Cerebellar nuclear complex (tissue), 1 donor: Measurements from ENCODE around the gene KNSTRN.

Experiments
- DNase-seq, 2 experiments: peaks; one replicate each; lab custom pipeline; 2025; lab: John Stamatoyannopoulos, UW

The KNSTRN gene

DNA sequence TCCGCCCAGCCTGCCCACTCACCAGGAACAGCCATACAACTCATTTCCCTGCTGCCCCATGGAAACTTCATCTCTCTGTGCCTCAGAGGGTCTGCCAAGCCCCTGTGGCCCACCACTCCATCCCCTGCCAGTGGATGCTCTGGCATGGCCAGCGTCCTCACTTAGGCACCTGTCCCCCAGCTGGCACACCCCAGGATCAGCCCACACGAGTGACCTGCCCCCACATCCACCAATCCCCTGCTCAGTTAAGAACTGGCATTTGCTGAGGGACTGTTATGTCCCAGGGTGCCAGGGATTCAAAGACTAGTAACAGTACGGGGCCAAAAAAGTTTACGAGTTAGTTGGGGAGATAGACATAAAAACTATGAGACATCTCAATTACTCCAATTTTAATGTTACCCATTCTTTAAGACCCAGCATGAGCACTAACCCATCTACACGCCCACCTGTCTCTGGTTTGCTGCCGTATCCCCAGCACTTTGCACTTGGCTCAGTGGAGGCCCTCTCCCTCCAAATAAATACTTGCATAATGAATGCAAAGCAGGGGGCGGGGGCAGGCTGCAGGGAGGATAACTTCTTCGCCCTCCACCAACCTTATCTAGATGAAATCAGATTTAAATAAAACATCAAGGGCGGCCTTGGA is 46.7 kb downstream of the KNSTRN start:
- no peak for DNase-seq

GRCh38 chr15:40430271-40430805 is 47.8 kb downstream of the KNSTRN start:
- no peak for DNase-seq

DNA sequence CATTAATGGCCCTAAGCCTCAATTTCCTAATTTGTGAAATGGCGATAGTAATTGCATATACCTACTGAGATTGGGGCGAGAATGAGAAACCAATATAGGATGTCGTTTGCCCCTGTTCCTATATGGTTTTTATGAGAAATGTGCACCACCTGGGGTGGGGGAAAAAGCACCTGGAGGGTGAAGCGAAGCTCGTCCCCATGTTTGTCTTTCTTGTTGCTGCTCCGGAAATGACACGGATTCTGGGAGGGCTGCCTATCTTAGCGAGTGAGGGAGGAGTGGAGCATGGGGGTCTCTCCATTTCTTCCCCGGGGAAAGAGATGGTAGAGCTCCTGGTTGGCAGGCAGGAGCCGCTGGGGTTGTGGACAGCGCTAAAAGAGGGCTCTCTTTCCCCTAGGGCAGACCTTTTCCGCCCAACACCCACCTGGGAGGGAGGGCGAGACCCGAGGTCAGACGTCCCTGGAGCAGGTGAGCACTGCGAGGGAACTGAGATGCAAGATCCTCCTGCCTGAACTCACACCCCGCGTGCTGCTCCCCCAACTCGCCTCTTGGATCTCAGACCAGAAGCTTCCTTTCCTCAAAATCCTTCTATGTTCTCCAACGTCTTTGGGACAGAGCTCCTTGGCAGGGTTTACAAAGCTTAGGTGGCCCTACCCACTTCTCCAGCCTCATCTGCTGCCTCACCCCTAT is 52.6 kb downstream of the KNSTRN start:
- no peak for DNase-seq

DNA sequence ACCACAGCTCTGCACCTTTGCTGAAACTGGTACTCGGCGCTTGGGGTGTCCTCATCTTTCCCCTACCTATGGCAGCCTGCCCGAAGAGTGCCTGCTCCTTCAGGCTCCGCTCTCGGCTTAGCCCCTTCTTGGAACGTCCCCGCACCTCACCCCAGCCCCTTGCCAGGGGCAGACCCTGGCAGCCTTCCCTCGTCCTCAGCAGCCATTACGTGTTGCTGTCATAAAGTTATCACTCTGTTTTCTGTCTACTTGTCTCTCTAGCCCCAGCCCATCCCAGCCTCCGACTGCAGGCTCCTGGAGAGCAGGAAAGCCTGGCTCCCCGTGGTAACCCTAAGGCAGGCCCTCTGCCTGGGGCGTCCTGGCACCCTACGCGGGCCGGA is 53.2 kb downstream of the KNSTRN start:
- DNase-seq: no peak

DNA sequence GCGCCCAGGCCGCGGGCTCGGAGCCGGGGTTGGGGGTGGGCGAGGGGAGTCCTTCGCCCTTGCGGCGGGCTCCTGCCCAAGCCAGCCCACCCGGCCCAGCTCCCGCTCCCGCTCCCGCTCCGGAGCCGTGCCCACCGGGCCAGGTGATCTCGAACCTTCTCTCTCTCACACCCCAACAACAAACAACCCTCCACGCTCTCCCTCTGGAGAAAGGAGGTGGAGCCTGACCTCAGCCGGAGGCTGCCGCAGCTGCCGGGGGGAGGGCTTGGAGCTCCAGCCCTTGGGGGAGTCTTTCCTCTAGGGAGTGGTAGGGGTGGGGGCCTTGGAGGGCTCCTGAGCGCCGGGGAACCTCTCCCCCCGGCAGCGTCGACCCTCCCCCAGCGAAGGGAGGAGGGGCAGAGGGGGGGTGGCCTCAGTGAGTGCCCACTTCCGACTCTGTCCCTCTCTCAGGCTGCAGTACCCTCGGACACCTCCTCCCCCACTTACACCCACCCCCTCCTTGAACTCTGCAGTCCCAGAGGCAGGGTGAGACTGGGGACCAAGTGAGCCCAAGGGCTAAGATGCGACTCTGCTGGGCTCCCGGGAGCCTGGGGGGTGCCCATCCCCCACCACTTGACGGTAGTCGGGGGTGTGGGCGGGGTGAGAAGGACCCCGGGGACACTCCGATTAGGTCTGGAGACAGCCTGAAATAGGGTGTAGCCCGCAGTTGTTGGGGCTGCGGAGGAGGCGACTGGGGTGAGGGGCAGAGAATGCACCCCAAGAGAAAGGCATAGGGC is 53.8 kb downstream of the KNSTRN start:
- DNase-seq: no peak

- DNase-seq: no peak
Measured at GRCh38 chr15:40436892-40437751, 54.6 kb downstream of the KNSTRN start.

DNA sequence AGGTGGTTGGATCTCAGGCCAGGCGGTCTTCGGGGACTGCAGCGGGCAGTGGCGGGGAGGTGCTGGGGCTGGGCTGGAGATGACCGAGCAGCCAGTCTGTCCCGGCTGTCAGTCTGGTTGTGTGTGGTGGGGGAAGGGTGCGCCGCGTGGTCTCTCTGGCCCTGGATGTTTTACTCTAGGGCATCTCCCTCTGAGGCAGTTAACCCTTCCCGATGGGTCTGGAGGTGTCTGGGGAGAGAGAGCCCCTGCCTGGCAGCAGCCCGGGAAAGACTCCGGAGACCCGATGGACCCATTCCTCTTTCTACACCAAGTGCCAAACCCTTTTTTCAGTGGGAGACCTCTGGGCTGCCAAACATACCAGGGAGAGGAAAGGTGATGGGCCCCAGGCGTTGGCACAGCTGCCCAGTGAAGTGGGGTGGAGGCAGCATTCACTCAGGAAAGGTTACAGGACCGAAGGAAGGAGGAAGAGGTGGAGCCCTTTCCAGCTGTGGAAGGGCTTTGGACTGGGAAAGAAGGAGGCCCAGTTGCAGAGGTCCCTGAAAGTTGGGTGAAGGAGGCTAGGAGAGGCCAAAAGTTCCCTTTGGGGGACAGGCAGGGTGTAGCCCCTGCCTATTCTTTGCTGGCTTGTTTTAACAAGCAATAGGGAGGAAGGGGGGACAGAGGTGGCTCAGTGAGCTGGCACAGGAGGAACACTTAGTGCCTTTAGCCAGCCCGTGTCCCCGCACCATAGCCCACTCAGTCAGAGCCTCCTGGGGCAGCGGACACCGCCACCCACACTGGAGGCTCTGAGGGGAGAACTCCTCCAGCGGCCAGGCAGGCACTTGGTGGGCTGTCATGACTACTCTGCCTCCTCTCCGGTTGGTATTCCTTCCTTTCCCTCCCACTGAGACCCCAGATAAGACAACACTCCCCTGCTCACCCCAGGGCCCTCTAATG is 55.5 kb downstream of the KNSTRN start:
- no peak for DNase-seq

GRCh38 chr15:40438712-40439111 is 56.2 kb downstream of the KNSTRN start:
- no peak for DNase-seq

DNA sequence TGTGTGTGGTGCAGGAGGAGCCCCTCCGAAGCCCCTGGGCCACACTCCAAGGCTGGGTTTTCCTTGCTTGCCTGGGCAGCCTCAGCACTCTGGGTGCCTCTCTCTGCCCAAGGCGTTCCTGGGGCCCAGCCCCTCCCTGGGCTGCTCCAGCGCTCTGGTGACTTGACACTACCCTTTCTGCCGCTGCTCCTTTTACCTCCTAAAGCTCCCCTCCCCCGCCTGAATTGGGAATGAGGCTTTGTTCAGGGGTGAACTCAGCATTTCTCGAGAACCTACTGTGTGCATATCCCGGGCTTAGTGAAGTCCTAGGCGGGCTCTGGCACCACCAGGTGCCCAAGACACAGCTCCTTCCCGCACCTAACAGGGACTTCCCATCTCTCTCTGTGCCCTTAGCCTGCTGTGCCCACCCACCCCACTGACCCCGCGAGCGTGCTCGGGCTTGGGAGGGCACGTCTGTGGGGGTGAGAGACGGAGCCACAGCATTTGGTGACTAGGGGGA is 57.0 kb downstream of the KNSTRN start:
- no peak for DNase-seq

DNA sequence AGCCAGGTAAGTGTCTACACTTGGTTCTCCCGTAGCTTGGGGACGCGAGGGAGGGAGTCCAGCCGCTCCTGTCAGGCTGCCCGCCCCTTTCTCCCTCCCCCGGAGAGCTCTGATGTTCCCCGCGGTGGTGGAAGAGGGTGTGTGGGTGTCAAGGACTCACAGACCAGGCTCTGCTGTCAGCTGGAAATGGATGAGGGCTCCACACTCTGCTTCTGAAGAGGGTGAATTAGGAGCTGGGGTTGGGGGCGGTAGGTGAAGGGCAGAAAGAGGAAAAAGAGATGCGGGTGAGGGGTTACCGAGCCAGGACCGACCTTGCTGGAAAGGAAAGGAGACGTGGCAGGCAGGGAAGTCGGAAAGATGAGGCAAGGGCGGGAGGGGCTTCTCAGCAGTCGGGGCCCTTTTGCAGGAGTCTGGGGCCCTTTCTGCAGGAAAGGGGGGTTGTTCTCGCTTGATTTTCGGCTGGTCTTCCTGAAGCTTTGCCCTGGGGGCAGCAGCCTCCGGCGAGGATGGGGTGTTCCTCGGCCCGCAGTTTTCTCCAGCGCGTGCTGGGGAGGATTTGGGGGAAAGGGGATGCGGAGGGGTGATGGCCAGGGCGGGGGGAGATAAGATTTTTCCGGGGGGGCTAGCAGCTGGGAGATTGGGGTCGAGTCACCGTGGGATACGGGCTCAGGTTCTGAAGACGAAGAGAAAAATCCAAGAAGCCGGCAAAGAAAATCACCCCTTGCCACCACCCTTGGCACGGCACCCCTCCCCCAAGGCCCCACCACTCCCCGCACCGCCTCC is 57.6 kb downstream of the KNSTRN start:
- DNase-seq: no peak

GRCh38 chr15:40440743-40441564 is 58.4 kb downstream of the KNSTRN start, which contains the start of gene BAHD1:
Gene BAHD1, plus strand, starts transcription at chr15:40440953. Its CDS starts 17,512 bp downstream, at chr15:40458465.
- peak; percentile 13 to 80 for DNase-seq

DNA sequence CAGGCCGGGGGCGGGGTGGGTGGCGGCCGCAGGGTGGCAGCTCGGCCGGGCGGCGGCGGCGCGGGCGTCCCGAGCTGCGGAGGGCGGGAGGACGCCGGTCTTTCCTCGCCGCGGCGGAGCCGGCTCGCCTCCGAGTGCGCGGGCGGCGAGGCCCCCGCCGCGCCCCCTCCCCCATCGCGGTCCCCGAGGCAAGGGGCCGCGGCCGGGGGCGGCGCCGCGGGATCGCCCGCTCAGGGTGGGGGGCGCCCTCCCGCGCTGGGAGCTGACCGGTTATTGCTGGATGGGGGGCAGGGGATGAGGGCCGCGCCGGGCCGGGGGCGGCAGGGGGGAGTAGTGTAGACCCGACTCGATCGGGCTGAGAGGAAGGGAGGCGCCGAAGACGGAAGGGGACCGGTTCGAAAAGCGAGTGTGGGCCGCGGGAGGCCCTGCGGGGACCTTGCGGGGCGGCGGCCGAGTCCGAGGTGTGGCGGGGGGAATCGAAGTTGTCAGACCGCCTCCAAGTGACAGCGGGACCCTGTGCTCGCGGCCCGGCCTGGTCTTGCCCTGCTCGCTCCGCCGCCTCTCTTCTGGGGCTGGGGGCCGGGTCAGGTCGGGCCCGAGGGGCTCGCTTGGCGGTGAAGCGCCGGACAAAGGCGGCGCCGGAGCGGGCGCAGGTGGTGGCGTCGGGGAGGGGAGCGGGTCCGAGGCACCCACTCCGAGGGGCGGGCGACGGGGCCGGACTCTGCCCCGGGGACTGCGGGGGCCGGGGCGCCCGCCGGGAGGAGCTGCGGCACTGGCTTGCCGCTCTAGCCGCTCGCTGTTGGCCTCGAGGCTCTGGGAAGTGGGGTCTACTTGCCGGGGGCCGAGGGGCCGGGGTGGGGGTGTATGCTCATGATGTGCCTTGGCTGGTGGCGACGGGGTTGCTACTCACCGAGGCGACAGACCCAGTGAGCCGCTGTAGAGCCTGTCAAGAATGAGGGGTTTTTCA is 59.3 kb downstream of the KNSTRN start:
- DNase-seq: no peak

- no peak for DNase-seq
Measured at GRCh38 chr15:40443255-40443654, 60.7 kb downstream of the KNSTRN start.

DNA sequence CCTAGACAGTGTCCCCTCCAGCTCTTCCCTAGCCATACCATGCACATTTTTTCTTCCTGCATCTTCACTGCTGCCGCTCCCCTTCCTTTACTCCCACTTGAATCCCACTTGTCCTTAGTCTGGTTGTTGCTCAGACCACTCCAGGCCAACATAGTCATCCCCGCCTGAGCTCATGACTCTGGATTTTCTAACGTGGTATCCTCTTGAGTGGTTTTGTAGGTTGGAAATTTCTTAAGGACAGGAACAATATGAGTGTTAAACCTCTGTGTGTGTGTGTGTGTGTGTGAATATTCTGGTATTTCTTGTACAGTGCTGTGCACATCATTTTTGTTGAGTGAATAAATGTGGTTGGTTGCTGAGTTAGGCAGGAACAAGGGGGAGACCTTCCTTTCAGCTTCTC is 61.3 kb downstream of the KNSTRN start:
- no peak for DNase-seq
